ENCODE results near the gene ABO. TPM values are rescaled to one million over a fixed set of nuclear protein-coding genes. Genes with fewer than 3 reads are reported as not detected.

The ABO gene
- total RNA-seq, 6 donors from 2014 or later, result 7.6 to 84.9 (median 35.4) TPM

DNA sequence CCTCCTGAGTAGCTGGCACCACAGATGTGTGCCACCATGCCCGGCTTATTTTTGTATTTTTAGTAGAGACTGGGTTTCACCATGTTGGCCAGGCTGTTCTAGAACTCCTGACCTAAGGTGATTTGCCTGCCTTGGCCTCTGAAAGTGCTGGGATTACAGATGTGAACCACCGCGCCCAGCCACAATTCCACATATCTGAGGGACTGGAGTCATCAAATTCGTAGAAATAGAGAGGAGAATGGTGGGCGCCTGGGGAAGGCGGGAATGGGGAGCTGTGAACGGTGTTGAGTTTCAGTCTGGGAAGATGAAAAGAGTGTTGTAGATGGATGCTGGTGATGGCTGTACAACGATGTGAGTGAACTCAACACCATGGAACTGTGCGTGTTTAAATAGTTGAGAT lies 1.9 kb upstream of the ABO start:
- ATAC-seq (ENCODE audit: low FRiP score in 2 of 2), result no peak
- DNase-seq, result no peak
- H3K4me3 ChIP-seq, result no peak overlapping the region
- 80 to 90% methylated on average over 9 of the region's 9 CpGs for WGBS, 2 donors
- peaks cover 0 to 17% (median 7%) of the 10 kb centered on the region in 4 donors for H3K4me1 ChIP-seq
- no peaks in the 10 kb centered on the region for H3K36me3 ChIP-seq
- no peak for TF ChIP-seq EP300 (IDR thresholded peaks at IDR 0.05)
- no peaks in the 10 kb centered on the region for H3K9me3 ChIP-seq
- H3K27ac ChIP-seq, result no peak overlapping the region
- H3K27me3 ChIP-seq, result peaks cover 0 to 18% (median 4%) of the 10 kb centered on the region in 4 donors

GRCh38 chr9:133276001-133276884 lies 1.2 kb upstream of the ABO start:
- ATAC-seq (ENCODE audit: low FRiP score in 2 of 2) (no peak), DNase-seq (peak in 1 of 2 donors; percentile 36)
- Histone ChIP-seq H3K36me3 (no peaks in the 10 kb centered on the region), H3K27me3 (peaks cover 0 to 18% (median 4%) of the 10 kb centered on the region in 4 donors), H3K9me3 (no peaks in the 10 kb centered on the region), H3K4me3 (peak overlapping the region; percentile 24 to 63 (median 54)), H3K27ac (peak overlapping the region in 3 of 4 donors; percentile 80 to 85 (median 82)), H3K4me1 (peaks cover 0 to 17% (median 7%) of the 10 kb centered on the region in 4 donors)
- WGBS, 2 donors, result 50 to 72% methylated on average over 25 to 33 of the region's 33 CpGs
- TF ChIP-seq EP300 (IDR thresholded peaks at IDR 0.05) (no peak), CTCF (IDR thresholded peaks at IDR 0.05) (no peak), POLR2A (IDR thresholded peaks at IDR 0.05) (no peak), POLR2AphosphoS5 (IDR thresholded peaks at IDR 0.05) (no peak)

GRCh38 chr9:133274236-133275104 lies 531 bp downstream of the ABO start:
- Histone ChIP-seq H3K27me3 (peaks cover 0 to 18% (median 4%) of the 10 kb centered on the region in 4 donors), H3K4me1 (peaks cover 0 to 17% (median 7%) of the 10 kb centered on the region in 4 donors), H3K4me3 (peak overlapping the region; percentile 40 to 63 (median 54)), H3K27ac (peak overlapping the region; percentile 74 to 85 (median 81)), H3K36me3 (no peaks in the 10 kb centered on the region), H3K9me3 (no peaks in the 10 kb centered on the region)
- DNase-seq (no peak), ATAC-seq (ENCODE audit: low FRiP score in 2 of 2) (peak; percentile 19 to 31)
- WGBS, 2 donors, result 38 to 59% methylated on average over 13 to 26 of the region's 60 CpGs
- TF ChIP-seq CTCF (IDR thresholded peaks at IDR 0.05) (no peak), POLR2AphosphoS5 (IDR thresholded peaks at IDR 0.05) (no peak), POLR2A (IDR thresholded peaks at IDR 0.05) (no peak), EP300 (IDR thresholded peaks at IDR 0.05) (no peak)

GRCh38 chr9:133273819-133274218 lies 1.2 kb downstream of the ABO start:
- Histone ChIP-seq H3K4me1 (peaks cover 0 to 17% (median 7%) of the 10 kb centered on the region in 4 donors), H3K36me3 (no peaks in the 10 kb centered on the region), H3K9me3 (no peaks in the 10 kb centered on the region), H3K27me3 (peaks cover 0 to 18% (median 4%) of the 10 kb centered on the region in 4 donors), H3K27ac (peak overlapping the region; percentile 74 to 85 (median 81)), H3K4me3 (peak overlapping the region in 3 of 4 donors; percentile 51 to 63 (median 56))
- WGBS, 2 donors, result 57 to 71% methylated on average over 11 of the region's 11 CpGs
- TF ChIP-seq POLR2AphosphoS5 (IDR thresholded peaks at IDR 0.05), result no peak
- peak in 1 of 4 donors; percentile 20 for TF ChIP-seq POLR2A (IDR thresholded peaks at IDR 0.05)
- no peak for DNase-seq
- peak in 1 of 2 donors; percentile 23 for ATAC-seq (ENCODE audit: low FRiP score in 2 of 2)

- Histone ChIP-seq H3K9me3 (no peaks in the 10 kb centered on the region), H3K36me3 (no peaks in the 10 kb centered on the region), H3K4me1 (peaks cover 0 to 17% (median 7%) of the 10 kb centered on the region in 4 donors), H3K27ac (peak overlapping the region in 3 of 4 donors; percentile 80 to 85 (median 82)), H3K4me3 (no peak overlapping the region), H3K27me3 (peaks cover 0 to 18% (median 4%) of the 10 kb centered on the region in 4 donors)
- WGBS, 2 donors, result 70 to 83% methylated on average over 7 of the region's 7 CpGs
- ATAC-seq (ENCODE audit: low FRiP score in 2 of 2) (no peak), DNase-seq (no peak)
- TF ChIP-seq CTCF (IDR thresholded peaks at IDR 0.05) (no peak), POLR2AphosphoS5 (IDR thresholded peaks at IDR 0.05) (no peak), EP300 (IDR thresholded peaks at IDR 0.05) (no peak), POLR2A (IDR thresholded peaks at IDR 0.05) (no peak)
These were observed 1.9 kb downstream of the ABO start for GRCh38 chr9:133273098-133273497.
